ENCODE data around the gene MGST2.

The MGST2 gene

DNA sequence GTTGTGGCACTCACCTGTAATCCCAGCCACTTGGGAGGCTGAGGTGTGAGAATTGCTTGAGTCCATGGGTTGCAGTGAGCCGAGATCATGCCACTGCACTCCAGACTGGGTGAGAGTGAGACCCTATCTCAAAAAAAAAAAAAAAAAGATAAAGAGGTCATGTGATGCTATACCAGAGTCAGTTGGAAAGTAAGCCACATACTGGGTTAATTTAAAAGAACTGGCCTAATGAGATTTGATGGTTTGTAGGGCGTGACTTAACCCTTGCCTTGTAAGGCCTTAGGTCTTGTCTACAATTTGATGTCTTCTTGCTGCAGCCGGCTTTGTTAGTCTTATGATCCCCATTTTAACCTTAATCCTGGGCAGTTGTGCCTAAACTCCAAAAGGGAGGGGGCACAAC, 5.2 kb downstream of the MGST2 start:
- TF ChIP-seq, protein P1, sequence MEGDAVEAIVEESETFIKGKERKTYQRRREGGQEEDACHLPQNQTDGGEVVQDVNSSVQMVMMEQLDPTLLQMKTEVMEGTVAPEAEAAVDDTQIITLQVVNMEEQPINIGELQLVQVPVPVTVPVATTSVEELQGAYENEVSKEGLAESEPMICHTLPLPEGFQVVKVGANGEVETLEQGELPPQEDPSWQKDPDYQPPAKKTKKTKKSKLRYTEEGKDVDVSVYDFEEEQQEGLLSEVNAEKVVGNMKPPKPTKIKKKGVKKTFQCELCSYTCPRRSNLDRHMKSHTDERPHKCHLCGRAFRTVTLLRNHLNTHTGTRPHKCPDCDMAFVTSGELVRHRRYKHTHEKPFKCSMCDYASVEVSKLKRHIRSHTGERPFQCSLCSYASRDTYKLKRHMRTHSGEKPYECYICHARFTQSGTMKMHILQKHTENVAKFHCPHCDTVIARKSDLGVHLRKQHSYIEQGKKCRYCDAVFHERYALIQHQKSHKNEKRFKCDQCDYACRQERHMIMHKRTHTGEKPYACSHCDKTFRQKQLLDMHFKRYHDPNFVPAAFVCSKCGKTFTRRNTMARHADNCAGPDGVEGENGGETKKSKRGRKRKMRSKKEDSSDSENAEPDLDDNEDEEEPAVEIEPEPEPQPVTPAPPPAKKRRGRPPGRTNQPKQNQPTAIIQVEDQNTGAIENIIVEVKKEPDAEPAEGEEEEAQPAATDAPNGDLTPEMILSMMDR (IDR thresholded peaks at IDR 0.05; ENCODE audit: low read depth, low read length) = no peak
- no peak overlapping the region for H3K4me3 ChIP-seq (ENCODE audit: low read depth, low read length)

DNA sequence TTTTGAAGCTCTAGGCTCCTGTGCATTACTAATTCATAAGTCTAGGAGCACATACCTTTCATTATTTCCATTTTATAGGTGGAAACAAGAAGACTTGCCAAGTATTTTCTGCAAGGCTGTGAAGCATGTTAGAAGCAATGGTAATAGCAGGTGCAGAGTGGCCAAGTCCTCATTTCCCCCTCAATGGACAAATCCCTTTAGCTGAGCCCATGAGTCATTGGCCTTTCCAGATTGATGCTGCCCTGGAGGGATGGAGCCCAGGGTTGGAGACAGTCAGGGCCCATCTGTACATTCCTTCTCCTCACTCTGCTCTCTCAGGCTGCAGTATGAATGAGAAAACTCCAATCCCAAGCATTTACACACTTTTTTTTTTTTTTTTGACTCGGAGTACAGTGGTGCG, 6.6 kb downstream of the MGST2 start:
- TF ChIP-seq, protein P1 (IDR thresholded peaks at IDR 0.05; ENCODE audit: low read depth, low read length) = no peak
- H3K4me3 ChIP-seq (ENCODE audit: low read depth, low read length) = no peak overlapping the region

DNA sequence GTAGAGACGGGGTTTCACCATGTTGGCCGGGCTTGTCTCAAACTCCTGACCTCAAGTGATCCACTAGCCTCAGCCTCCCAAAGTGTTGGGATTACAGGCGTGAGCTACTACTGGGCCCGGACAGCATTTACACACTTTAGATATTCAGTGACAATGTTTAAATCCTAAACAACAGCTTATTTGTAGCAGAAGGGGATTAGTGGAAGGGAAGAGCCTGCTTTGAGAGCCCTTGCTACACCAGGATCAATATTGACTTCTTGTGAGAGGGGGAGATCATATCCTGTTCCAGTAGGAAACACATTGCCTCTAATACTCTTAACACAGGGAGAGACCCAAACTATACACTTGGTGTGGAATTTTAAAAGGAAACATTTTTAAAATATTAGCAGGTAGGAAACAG, 7.1 kb downstream of the MGST2 start:
- H3K4me3 ChIP-seq (ENCODE audit: low read depth, low read length) = no peak overlapping the region
- TF ChIP-seq, protein P1 (IDR thresholded peaks at IDR 0.05; ENCODE audit: low read depth, low read length) = no peak

DNA sequence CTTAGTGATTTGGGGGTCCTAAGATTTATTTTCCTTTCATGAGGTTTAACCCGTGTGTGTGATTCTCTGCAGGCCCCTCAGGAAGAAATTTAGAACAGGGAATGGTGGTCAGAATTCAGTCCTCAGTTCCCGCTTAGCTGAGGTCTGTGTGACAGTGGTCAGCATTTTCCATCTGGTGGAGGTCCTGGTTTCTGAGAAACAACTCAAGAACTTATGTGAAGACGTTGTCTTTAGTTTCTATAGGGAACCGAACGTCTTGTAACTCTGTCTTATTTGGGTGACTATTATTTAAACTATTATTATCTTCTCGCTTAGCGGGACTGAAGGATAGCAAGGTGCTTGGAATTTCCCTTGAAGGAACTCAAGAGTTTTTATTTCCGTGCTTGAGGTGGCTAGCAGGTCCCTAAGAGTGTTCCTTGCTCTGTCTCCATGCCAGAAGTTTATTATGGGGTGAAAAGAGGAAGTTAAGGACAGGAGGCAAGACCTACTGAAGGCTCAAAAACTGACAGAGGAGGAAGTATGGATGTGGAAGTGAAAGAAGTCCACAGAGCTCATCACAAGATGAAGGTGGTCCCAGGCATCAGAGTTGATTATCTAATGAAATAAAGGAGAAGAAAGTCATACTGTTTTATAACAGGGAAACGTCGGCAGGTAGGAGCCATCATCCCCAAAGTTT, 9.4 kb downstream of the MGST2 start:
- H3K4me3 ChIP-seq (ENCODE audit: low read depth, low read length) = no peak overlapping the region
- TF ChIP-seq, protein P1 (IDR thresholded peaks at IDR 0.05; ENCODE audit: low read depth, low read length) = no peak

DNA sequence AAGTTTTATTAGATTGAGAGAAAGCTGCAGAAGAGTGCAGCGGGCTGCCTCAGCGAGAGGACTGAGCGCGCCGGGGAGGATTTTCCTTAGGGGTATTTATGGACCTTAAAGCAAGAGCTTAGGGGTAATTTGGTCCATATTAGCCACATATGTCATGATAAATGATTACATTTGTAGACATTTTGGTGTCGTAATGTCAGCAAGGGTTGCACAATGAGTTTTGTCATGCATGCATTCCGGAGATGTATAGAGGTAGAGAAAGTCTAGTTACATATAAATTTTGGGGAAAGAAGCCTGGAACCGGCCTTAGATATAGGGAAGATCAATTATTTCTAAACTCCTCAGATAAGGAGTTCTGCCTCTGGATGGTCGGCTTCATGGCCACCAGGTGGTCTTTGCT, 10.0 kb downstream of the MGST2 start:
- TF ChIP-seq, protein P1 (IDR thresholded peaks at IDR 0.05; ENCODE audit: low read depth, low read length) = no peak
- H3K4me3 ChIP-seq (ENCODE audit: low read depth, low read length) = no peak overlapping the region

DNA sequence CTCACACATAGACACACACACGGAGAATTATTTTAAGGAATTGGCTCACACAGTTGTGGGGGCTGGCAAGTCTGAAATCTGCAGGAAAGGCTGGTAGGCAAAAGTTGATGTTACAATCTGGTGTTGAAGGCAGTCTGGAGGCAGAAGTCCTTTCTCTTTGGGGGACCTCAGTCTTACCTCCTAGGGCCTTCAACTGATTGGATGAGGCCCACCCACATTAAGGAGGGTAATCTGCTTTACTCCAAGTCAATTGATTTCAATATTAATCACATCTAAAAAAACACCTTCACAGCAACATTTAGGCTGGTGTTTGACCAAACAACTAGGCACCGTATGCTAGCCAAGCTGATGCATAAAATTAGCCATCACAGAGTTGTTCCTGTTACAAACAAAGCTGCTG, 10.7 kb downstream of the MGST2 start:
- TF ChIP-seq, protein P1 (IDR thresholded peaks at IDR 0.05; ENCODE audit: low read depth, low read length) = no peak
- no peak overlapping the region for H3K4me3 ChIP-seq (ENCODE audit: low read depth, low read length)

DNA sequence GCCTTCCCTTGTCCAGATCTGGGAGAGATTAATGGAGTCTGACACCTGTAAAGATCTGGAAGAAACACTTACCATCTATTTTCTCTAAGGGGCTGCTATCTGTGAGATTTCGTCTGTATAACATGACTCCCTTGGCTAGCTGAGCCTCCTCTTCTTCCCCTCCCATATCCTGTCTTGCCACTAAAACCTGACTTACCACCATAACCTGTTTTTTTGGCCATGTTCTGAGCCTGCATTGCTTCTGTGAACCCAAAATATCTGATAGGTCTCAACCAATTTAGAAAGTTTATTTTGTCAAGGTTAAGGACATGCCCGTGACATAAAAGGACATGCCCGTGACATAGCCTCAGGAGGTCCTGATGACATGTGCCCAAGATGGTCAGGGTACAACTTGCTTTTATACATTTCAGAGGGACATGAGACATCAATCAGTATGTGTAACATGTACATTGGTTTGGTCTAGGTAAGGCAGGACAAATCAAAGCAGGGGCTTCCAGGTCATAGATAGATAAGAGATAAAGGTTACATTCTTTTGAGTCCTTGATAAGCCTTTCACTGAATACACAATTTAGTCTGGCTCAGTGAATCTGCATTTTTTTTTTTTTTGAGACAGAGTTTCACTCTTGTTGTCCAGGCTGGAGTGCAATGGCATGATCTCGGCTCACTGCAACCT, 11.4 kb downstream of the MGST2 start:
- H3K4me3 ChIP-seq (ENCODE audit: low read depth, low read length) = no peak overlapping the region
- TF ChIP-seq, protein P1 (IDR thresholded peaks at IDR 0.05; ENCODE audit: low read depth, low read length) = no peak
